HEK293 (cell line): ENCODE results near the gene C5orf47.

Experiments used
- ATF2 ChIP-seq: fragments of 450-650 bp; formaldehyde crosslinking; IDR thresholded peaks from 2 replicates; pipeline ENCODE4 v1.5.1; 2016; ENCODE audit warnings: missing biosample characterization, missing genetic modification characterization, low read depth
- CTCF ChIP-seq: fragments of 450-650 bp; formaldehyde crosslinking; IDR thresholded peaks from 2 replicates; pipeline ENCODE4 v1.5.1; 2016; ENCODE audit warnings: missing biosample characterization, missing genetic modification characterization
- IKZF3 ChIP-seq: fragments of 450-650 bp; IDR thresholded peaks from 2 replicates; pipeline ENCODE4 v1.5.0; 2018; ENCODE audit warnings: missing biosample characterization, mild to moderate bottlenecking, missing genetic modification characterization, moderate library complexity
- PRDM4 ChIP-seq: fragments of 450-650 bp; formaldehyde crosslinking; IDR thresholded peaks from 2 replicates; pipeline ENCODE4 v1.5.1; 2017; ENCODE audit warnings: missing biosample characterization, missing genetic modification characterization
- ZFHX2 ChIP-seq: fragments of 450-650 bp; formaldehyde crosslinking; conservative IDR thresholded peaks from 2 replicates; pipeline ENCODE4 v1.5.1; 2016; ENCODE audit warnings: missing biosample characterization, missing genetic modification characterization
- ZNF174 ChIP-seq: fragments of 450-650 bp; formaldehyde crosslinking; IDR thresholded peaks from 2 replicates; pipeline ENCODE4 v1.5.0; 2017; ENCODE audit warnings: missing biosample characterization, mild to moderate bottlenecking, missing genetic modification characterization
- ZNF280D ChIP-seq: fragments of 450-650 bp; formaldehyde crosslinking; IDR thresholded peaks from 2 replicates; pipeline ENCODE4 v1.5.1; 2016; ENCODE audit warnings: missing biosample characterization, missing genetic modification characterization
- ZNF37A ChIP-seq: fragments of 450-650 bp; IDR thresholded peaks from 2 replicates; pipeline ENCODE4 v1.5.1; 2018; ENCODE audit warnings: missing biosample characterization, missing genetic modification characterization
- ZNF561 ChIP-seq: fragments of 450-650 bp; IDR thresholded peaks from 2 replicates; pipeline ENCODE4 v1.5.1; 2018; ENCODE audit warnings: missing biosample characterization, missing genetic modification characterization, borderline replicate concordance
- ZNF639 ChIP-seq: fragments of 450-650 bp; formaldehyde crosslinking; IDR thresholded peaks from 2 replicates; pipeline ENCODE4 v1.5.1; 2016; ENCODE audit warnings: missing biosample characterization, missing genetic modification characterization
- ZNF830 ChIP-seq: fragments of 450-650 bp; IDR thresholded peaks from 2 replicates; pipeline ENCODE4 v1.5.0; 2018; ENCODE audit warnings: missing biosample characterization, missing genetic modification characterization, low read depth, mild to moderate bottlenecking, moderate library complexity

- TF ChIP-seq CTCF (tag by site-specific recombination) (no peak), ZNF561 (tag by site-specific recombination) (no peak), IKZF3 (tag by site-specific recombination) (no peak), ZNF830 (no peak), PRDM4 (tag by site-specific recombination) (no peak), ATF2 (tag by site-specific recombination) (no peak), ZNF639 (tag by site-specific recombination) (no peak), ZNF37A (tag by site-specific recombination) (no peak), ZNF174 (no peak), ZFHX2 (tag by site-specific recombination) (no peak), ZNF280D (tag by site-specific recombination) (no peak)
These were observed 58.6 kb downstream of the C5orf47 start for GRCh38 chr5:174047472-174048099.
